ENCODE measurements around the gene PRUNE2.
"Not testable (repeated sequence)": the region's sequence is repeated elsewhere in the genome, so short reads cannot be mapped to it uniquely, and the experiment has no call there.

The PRUNE2 gene

DNA sequence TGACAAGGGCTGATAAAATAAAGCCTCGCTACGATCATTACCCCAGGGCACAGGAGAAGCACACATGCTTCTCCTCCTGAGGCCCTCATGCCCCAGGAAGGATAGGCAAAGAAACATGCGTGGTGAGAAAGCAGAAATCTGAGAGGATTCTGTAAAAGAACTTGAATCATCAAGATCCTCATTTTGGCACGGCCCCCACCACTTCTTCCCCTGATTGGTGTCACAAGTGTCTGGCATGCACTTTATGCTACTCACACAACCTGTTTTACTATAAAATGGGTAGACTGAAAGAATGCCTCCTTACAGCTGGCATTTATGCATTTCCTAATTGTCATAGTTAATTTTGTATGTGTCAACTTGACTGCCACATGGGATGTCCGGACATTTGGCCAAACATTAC lies 109.6 kb downstream of the PRUNE2 start:
- DNase-seq (ENCODE audit: low read depth) = no peak

GRCh38 chr9:76793784-76794431 lies 112.0 kb downstream of the PRUNE2 start:
- no peak for DNase-seq (ENCODE audit: low read depth)

- no peak for DNase-seq (ENCODE audit: low read depth)
Observed at GRCh38 chr9:76789840-76790239, 116.1 kb downstream of the PRUNE2 start.

DNA sequence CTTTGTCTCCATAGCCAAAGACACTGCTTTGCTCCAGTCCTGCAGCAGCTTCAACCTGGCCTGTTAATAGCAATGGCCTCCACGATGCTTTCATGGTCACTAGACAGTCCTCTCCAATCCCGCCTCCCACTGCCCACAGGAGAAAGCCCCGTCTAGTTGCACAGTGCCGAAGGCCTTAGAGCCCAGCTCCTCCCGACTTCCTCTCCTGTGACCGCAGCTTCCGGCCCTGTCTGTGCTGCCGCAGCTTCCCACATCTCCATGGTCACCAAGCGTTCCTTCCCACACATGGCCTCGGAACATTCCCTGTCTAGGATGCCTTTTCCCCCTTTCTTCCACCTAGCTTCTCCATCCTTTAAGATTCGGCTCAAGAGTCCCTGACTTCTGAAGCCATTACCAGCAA lies 118.2 kb downstream of the PRUNE2 start:
- no peak for DNase-seq (ENCODE audit: low read depth)

GRCh38 chr9:76785501-76785900 lies 120.4 kb downstream of the PRUNE2 start:
- DNase-seq (ENCODE audit: low read depth) = no peak

GRCh38 chr9:76784881-76785280 lies 121.0 kb downstream of the PRUNE2 start:
- no peak for DNase-seq (ENCODE audit: low read depth)

GRCh38 chr9:76772686-76773445 lies 133.0 kb downstream of the PRUNE2 start:
- DNase-seq (ENCODE audit: low read depth) = no peak

DNA sequence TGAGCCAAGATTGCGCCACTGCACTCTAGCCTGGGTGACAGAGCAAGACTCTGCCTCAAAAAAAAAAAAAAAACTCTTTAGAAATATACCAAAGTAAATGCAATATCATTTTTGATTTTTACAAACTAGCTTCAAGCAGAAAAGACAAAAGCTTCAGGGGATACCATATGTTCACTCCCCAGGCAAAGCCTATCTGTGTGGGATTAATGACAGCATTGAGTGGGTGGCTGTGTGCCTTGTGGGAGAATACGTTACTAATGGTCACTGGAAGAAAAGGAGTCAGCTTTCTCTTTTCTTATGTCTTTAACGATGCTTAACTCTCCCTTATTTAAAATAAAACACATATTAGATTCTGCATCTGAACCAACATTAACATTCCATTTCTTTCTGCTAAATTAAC lies 139.8 kb downstream of the PRUNE2 start:
- DNase-seq (ENCODE audit: low read depth) = no peak

- DNase-seq (ENCODE audit: low read depth) = no peak
Observed at GRCh38 chr9:76764138-76764537, 141.8 kb downstream of the PRUNE2 start, which contains the start of gene PCA3. PCA3 (plus strand) TSS chr9:76764438.

- no peak for DNase-seq (ENCODE audit: low read depth)
Observed at GRCh38 chr9:76761448-76761847, 144.5 kb downstream of the PRUNE2 start.

DNA sequence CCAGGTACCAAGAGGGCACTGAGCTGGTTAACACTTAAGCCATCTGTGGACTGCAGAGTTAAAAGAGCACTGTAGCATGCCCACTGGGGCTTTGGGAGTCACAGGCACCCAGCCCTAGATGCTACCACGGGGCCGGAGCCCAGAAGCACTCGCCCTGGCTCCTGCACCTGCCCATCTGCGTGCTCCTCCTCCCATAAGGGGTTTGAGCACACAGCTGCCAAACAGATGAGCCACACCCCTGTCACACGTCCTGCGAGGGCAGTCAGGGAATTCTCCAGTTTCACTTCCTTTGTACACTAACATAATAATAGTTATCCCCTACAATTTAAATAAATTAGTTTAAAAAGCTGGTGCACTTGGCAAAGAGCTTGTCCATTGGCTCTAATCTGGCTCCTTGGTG lies 146.2 kb downstream of the PRUNE2 start:
- no peak for DNase-seq (ENCODE audit: low read depth)

- no peak for DNase-seq (ENCODE audit: low read depth)
Observed at GRCh38 chr9:76758476-76758875, 147.4 kb downstream of the PRUNE2 start.

DNA sequence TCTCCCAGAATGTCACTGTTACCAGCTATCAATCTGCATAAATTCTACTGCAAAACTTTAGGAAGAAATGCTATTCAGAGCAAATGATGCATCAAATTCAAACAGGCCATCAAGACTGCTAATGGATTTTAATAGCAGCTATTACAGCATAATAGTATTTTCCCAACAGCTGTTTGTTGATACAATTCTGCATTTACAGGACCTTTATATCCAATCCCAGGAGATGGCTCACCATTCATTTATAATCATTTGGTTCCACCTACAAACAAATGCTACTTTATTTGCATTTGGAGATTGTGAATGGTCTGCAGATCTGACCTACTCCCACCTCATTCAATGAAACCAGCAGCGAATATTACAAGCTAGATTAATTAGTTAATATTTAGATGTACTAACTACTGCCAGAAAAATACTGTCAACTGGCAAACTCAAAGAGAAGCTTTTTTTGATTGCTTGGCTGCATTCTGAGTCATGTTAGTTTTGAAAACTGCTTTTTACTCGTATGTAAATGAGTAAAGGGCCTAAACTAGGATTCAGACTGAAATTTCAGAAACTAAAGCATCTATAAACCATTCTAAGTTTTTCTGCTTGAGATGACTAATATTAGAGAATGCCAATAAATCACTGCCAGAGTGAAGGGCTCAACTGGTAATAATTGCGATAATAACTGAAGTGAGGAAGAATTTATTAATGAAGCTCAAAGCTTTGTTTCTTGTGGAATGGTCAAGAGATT lies 148.8 kb downstream of the PRUNE2 start:
- no peak for DNase-seq (ENCODE audit: low read depth)

DNA sequence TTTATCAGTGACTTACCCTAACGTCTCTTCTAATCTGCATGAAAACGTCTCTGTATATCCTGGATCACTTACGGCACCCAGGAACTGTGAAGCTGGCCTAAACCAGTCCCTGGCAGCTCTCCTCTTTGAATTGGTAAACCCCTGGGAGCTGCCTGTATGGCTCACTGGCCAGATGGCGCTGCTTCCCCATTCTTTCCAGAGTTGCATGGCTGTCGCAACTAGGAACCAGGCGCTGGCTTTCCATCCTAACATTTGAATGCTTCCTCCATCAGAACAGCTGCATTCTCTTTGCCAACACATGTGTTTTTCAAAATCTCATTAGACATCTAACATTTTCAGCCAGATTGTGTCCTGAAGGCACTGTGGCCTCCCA lies 149.7 kb downstream of the PRUNE2 start:
- DNase-seq (ENCODE audit: low read depth) = no peak

- no peak for DNase-seq (ENCODE audit: low read depth)
Observed at GRCh38 chr9:76751001-76751400, 154.9 kb downstream of the PRUNE2 start.

GRCh38 chr9:76744336-76744735 lies 161.6 kb downstream of the PRUNE2 start:
- DNase-seq (ENCODE audit: low read depth) = no peak

DNA sequence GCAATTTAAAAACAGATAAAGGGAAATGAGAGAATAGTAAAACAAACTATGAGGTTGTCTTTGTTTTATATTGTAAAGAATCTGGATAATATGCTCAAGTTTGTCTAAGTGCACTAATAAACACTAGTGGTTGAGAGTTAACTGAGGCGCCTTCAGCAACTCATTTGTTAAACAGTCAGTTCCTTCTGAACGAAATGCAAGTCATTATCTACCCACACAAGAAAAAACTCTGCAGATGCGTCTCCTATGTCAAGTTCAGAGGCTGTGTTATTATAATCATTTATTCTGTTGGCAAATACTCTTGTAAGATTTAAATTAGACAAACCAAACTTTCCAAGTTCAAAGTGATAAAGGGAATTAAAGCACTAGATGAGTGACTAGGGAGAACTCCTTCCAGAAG lies 162.0 kb downstream of the PRUNE2 start:
- DNase-seq (ENCODE audit: low read depth) = no peak

- DNase-seq (ENCODE audit: low read depth) = not testable (repeated sequence)
Observed at GRCh38 chr9:76742890-76743289, 163.0 kb downstream of the PRUNE2 start.

GRCh38 chr9:76741524-76741923 lies 164.4 kb downstream of the PRUNE2 start:
- DNase-seq (ENCODE audit: low read depth) = no peak

DNA sequence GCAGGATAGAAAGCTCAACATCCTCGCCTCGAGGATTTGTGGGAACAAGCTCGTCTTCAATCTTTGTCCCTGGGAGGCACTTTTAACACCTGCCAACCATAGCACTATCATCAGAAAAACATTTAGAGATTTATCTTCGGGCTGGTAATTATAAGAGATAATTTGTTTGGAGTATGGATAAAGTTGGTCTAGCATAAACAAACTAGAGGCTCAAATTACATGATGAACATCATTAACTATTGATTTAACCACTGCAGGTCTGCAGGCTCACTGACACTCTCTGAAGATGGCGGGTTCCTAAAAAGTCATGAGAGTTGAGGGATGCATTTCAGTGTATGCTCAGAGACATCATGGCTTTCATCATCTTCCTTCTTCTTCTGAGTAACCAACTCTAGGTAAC lies 167.5 kb downstream of the PRUNE2 start:
- DNase-seq (ENCODE audit: low read depth) = no peak

- DNase-seq (ENCODE audit: low read depth) = no peak
Observed at GRCh38 chr9:76737154-76737902, 168.6 kb downstream of the PRUNE2 start.

DNA sequence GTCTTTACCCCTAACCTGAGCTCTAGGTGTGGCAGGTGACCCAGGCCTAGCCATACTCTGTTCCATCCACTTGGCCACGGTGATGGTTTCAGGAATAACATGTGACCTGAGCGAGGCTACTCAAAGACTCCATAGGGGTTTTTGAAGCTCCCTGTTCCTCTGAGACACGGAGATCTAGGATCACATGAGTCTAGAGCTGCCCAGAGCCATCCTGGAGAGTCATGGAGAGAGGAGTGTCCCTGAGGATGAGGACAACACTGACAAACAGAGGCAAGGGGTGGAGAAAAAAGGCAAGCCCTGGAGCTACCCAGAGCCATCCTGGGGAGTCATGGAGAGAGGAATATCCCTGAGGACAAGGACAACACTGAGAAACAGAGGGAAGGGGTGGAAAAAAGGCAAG lies 171.2 kb downstream of the PRUNE2 start:
- DNase-seq (ENCODE audit: low read depth) = no peak

Measured in activated T-helper 1 cell treated with Interleukin-2 at 50 U/mL for 16 hours (primary cell).